ENCODE results near the gene SERPINA3.

GRCh38 chr14:94583557-94583956, 28.6 kb upstream of the SERPINA3 start:
- TF ChIP-seq CTCF (IDR thresholded peaks at IDR 0.05) (no peak), POLR2A (IDR thresholded peaks at IDR 0.05) (no peak), EP300 (IDR thresholded peaks at IDR 0.05) (no peak), POLR2AphosphoS5 (IDR thresholded peaks at IDR 0.05) (no peak)
